ENCODE data around the gene SUGP2. TPM values are rescaled to one million over a fixed set of nuclear protein-coding genes. Genes with fewer than 3 reads are reported as not detected.

The SUGP2 gene
- total and polyA plus RNA-seq, 2 experiments from 2014 or later = 102 to 109 TPM

DNA sequence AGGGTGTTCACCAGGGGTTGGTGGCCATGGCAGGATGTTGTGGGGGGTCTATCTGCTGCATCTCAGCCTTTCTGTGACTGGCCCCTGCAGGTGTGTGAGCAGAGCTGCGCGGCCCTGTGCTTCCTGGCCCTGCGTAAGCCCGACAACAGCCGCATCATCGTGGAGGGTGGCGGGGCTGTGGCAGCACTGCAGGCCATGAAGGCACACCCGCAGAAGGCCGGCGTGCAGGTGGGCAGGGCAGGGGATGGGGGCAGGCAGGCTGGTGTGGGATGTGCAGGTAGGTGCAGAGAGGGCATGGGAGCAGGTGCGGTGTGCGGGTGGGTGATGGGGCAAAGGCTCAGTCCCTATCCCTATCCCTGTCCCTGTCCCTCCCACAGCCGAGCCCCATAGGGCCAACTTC lies 22.4 kb upstream of the SUGP2 start (continued):
- TF ChIP-seq, protein P1, sequence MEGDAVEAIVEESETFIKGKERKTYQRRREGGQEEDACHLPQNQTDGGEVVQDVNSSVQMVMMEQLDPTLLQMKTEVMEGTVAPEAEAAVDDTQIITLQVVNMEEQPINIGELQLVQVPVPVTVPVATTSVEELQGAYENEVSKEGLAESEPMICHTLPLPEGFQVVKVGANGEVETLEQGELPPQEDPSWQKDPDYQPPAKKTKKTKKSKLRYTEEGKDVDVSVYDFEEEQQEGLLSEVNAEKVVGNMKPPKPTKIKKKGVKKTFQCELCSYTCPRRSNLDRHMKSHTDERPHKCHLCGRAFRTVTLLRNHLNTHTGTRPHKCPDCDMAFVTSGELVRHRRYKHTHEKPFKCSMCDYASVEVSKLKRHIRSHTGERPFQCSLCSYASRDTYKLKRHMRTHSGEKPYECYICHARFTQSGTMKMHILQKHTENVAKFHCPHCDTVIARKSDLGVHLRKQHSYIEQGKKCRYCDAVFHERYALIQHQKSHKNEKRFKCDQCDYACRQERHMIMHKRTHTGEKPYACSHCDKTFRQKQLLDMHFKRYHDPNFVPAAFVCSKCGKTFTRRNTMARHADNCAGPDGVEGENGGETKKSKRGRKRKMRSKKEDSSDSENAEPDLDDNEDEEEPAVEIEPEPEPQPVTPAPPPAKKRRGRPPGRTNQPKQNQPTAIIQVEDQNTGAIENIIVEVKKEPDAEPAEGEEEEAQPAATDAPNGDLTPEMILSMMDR (conservative IDR thresholded peaks at IDR 0.05; ENCODE audit: low read depth in 2 of 2) = no peak

DNA sequence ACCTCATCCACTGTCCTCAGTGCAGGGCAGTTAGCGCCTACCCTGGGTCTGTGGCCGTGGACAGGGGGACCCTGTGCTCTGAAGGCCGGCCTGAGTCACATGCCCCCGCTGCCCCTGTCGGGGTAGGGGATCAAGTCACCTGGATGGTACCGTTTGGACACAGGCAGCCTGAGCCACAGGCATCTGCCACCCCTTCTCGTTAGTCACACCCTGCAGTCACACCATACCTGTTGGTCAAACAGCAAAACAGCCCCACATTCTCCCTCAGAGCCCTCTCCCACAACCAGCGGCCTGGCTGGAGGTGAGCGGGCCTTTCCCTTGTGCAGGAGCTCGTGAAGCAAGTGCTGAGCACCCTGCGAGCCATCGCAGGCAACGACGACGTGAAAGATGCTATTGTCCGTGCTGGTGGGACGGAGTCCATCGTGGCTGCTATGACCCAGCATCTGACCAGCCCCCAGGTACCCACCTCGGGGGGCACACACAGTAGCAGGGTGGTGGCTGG lies 21.7 kb upstream of the SUGP2 start:
- Mint-ChIP-seq H3K36me3 (ENCODE audit: low read depth) (peaks cover 69% of the 10 kb centered on the region), H3K27me3 (ENCODE audit: insufficient read depth, low read depth, poor library complexity) (peaks cover 9% of the 10 kb centered on the region), H3K9me3 (no peaks in the 10 kb centered on the region), H3K4me1 (no peaks in the 10 kb centered on the region), H3K27ac (no peak overlapping the region), H3K4me3 (no peak overlapping the region)
- H4K20me1 ChIP-seq (replicated peaks; ENCODE audit: insufficient read depth) = peaks cover 11% of the 10 kb centered on the region
- H2AFZ ChIP-seq = no peak overlapping the region
- no peak overlapping the region for H3K27ac ChIP-seq (ENCODE audit: low read depth)
- DNase-seq (ENCODE audit: low spot score) (no peak), ATAC-seq (no peak)
- no peaks in the 10 kb centered on the region for H3K79me2 ChIP-seq (replicated peaks; ENCODE audit: insufficient read depth)
- H3F3A ChIP-seq (replicated peaks; ENCODE audit: low read depth) = peaks cover 7% of the 10 kb centered on the region; the same call in 1 of the 2 replicates
- H3K4me3 ChIP-seq = no peak overlapping the region
- no peaks in the 10 kb centered on the region for H3K9me2 ChIP-seq (ENCODE audit: insufficient read depth)
- H3K4me2 ChIP-seq = no peak overlapping the region
- no peaks in the 10 kb centered on the region for H3K4me1 ChIP-seq (ENCODE audit: insufficient read depth)
- H3K36me3 ChIP-seq (ENCODE audit: insufficient read depth) = peaks cover 6% of the 10 kb centered on the region; the same call in 1 of the 2 replicates
- H3K27me3 ChIP-seq (ENCODE audit: insufficient read depth) = no peaks in the 10 kb centered on the region
- TF ChIP-seq EZH2phosphoT487 (IDR thresholded peaks at IDR 0.05; ENCODE audit: unreplicated experiment) (no peak), EZH2 (IDR thresholded peaks at IDR 0.05; ENCODE audit: low read depth, unreplicated experiment) (no peak), NANOG (IDR thresholded peaks at IDR 0.05; ENCODE audit: borderline replicate concordance) (no peak), ZNF114 (CRISPR knock-in tag; IDR thresholded peaks at IDR 0.05) (no peak), ZNF331 (CRISPR knock-in tag; IDR thresholded peaks at IDR 0.05; ENCODE audit: low read depth) (no peak), POLR2AphosphoS5 (IDR thresholded peaks at IDR 0.05; ENCODE audit: low read depth) (no peak), JUNB (IDR thresholded peaks at IDR 0.05; ENCODE audit: unreplicated experiment) (no peak), STAT1 (IDR thresholded peaks at IDR 0.05; ENCODE audit: unreplicated experiment) (no peak), CREB1 (CRISPR knock-in tag; IDR thresholded peaks at IDR 0.05; ENCODE audit: low read depth) (no peak)
- TF ChIP-seq, protein P2, sequence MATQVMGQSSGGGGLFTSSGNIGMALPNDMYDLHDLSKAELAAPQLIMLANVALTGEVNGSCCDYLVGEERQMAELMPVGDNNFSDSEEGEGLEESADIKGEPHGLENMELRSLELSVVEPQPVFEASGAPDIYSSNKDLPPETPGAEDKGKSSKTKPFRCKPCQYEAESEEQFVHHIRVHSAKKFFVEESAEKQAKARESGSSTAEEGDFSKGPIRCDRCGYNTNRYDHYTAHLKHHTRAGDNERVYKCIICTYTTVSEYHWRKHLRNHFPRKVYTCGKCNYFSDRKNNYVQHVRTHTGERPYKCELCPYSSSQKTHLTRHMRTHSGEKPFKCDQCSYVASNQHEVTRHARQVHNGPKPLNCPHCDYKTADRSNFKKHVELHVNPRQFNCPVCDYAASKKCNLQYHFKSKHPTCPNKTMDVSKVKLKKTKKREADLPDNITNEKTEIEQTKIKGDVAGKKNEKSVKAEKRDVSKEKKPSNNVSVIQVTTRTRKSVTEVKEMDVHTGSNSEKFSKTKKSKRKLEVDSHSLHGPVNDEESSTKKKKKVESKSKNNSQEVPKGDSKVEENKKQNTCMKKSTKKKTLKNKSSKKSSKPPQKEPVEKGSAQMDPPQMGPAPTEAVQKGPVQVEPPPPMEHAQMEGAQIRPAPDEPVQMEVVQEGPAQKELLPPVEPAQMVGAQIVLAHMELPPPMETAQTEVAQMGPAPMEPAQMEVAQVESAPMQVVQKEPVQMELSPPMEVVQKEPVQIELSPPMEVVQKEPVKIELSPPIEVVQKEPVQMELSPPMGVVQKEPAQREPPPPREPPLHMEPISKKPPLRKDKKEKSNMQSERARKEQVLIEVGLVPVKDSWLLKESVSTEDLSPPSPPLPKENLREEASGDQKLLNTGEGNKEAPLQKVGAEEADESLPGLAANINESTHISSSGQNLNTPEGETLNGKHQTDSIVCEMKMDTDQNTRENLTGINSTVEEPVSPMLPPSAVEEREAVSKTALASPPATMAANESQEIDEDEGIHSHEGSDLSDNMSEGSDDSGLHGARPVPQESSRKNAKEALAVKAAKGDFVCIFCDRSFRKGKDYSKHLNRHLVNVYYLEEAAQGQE (IDR thresholded peaks at IDR 0.05; ENCODE audit: unreplicated experiment) = no peak
- TF ChIP-seq, protein P3, sequence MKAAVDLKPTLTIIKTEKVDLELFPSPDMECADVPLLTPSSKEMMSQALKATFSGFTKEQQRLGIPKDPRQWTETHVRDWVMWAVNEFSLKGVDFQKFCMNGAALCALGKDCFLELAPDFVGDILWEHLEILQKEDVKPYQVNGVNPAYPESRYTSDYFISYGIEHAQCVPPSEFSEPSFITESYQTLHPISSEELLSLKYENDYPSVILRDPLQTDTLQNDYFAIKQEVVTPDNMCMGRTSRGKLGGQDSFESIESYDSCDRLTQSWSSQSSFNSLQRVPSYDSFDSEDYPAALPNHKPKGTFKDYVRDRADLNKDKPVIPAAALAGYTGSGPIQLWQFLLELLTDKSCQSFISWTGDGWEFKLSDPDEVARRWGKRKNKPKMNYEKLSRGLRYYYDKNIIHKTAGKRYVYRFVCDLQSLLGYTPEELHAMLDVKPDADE (IDR thresholded peaks at IDR 0.05) = no peak
- TF ChIP-seq, protein P4, sequence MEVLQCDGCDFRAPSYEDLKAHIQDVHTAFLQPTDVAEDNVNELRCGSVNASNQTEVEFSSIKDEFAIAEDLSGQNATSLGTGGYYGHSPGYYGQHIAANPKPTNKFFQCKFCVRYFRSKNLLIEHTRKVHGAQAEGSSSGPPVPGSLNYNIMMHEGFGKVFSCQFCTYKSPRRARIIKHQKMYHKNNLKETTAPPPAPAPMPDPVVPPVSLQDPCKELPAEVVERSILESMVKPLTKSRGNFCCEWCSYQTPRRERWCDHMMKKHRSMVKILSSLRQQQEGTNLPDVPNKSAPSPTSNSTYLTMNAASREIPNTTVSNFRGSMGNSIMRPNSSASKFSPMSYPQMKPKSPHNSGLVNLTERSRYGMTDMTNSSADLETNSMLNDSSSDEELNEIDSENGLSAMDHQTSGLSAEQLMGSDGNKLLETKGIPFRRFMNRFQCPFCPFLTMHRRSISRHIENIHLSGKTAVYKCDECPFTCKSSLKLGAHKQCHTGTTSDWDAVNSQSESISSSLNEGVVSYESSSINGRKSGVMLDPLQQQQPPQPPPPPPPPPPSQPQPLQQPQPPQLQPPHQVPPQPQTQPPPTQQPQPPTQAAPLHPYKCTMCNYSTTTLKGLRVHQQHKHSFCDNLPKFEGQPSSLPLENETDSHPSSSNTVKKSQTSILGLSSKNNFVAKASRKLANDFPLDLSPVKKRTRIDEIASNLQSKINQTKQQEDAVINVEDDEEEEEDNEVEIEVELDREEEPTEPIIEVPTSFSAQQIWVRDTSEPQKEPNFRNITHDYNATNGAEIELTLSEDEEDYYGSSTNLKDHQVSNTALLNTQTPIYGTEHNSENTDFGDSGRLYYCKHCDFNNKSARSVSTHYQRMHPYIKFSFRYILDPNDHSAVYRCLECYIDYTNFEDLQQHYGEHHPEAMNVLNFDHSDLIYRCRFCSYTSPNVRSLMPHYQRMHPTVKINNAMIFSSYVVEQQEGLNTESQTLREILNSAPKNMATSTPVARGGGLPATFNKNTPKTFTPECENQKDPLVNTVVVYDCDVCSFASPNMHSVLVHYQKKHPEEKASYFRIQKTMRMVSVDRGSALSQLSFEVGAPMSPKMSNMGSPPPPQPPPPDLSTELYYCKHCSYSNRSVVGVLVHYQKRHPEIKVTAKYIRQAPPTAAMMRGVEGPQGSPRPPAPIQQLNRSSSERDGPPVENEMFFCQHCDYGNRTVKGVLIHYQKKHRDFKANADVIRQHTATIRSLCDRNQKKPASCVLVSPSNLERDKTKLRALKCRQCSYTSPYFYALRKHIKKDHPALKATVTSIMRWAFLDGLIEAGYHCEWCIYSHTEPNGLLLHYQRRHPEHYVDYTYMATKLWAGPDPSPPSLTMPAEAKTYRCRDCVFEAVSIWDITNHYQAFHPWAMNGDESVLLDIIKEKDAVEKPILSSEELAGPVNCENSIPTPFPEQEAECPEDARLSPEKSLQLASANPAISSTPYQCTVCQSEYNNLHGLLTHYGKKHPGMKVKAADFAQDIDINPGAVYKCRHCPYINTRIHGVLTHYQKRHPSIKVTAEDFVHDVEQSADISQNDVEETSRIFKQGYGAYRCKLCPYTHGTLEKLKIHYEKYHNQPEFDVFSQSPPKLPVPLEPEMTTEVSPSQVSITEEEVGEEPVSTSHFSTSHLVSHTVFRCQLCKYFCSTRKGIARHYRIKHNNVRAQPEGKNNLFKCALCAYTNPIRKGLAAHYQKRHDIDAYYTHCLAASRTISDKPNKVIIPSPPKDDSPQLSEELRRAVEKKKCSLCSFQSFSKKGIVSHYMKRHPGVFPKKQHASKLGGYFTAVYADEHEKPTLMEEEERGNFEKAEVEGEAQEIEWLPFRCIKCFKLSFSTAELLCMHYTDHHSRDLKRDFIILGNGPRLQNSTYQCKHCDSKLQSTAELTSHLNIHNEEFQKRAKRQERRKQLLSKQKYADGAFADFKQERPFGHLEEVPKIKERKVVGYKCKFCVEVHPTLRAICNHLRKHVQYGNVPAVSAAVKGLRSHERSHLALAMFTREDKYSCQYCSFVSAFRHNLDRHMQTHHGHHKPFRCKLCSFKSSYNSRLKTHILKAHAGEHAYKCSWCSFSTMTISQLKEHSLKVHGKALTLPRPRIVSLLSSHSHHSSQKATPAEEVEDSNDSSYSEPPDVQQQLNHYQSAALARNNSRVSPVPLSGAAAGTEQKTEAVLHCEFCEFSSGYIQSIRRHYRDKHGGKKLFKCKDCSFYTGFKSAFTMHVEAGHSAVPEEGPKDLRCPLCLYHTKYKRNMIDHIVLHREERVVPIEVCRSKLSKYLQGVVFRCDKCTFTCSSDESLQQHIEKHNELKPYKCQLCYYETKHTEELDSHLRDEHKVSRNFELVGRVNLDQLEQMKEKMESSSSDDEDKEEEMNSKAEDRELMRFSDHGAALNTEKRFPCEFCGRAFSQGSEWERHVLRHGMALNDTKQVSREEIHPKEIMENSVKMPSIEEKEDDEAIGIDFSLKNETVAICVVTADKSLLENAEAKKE (CRISPR knock-in tag; IDR thresholded peaks at IDR 0.05) = no peak

Data from GM23338 (cell line).